Skin of body (tissue), 3 donors: ENCODE results near the gene CKMT1B. TPM values are rescaled to one million over a fixed set of nuclear protein-coding genes. Genes with fewer than 3 reads are reported as not detected.
"Not testable (repeated sequence)": the region's sequence is repeated elsewhere in the genome, so short reads cannot be mapped to it uniquely, and the experiment has no call there.

Experiments
- DNase-seq: peaks from one replicate; lab custom pipeline; 2025; lab: John Stamatoyannopoulos, UW
- small RNA-seq: library from RNA; depleted of rRNA; stranded (forward); fragments of <200 nt; gene quantifications from one replicate; pipeline ENCODE3, GENCODE V24; 2014; ENCODE audit warnings: low replicate concordance
- total RNA-seq: library from RNA; depleted of rRNA; stranded (reverse); fragments of >200 nt; gene quantifications from one replicate; pipeline ENCODE4 v1.2.3, GENCODE V29; 2014

CKMT1B gene
- total RNA-seq, 1 donor from 2014 or later = 3.9 TPM

DNA sequence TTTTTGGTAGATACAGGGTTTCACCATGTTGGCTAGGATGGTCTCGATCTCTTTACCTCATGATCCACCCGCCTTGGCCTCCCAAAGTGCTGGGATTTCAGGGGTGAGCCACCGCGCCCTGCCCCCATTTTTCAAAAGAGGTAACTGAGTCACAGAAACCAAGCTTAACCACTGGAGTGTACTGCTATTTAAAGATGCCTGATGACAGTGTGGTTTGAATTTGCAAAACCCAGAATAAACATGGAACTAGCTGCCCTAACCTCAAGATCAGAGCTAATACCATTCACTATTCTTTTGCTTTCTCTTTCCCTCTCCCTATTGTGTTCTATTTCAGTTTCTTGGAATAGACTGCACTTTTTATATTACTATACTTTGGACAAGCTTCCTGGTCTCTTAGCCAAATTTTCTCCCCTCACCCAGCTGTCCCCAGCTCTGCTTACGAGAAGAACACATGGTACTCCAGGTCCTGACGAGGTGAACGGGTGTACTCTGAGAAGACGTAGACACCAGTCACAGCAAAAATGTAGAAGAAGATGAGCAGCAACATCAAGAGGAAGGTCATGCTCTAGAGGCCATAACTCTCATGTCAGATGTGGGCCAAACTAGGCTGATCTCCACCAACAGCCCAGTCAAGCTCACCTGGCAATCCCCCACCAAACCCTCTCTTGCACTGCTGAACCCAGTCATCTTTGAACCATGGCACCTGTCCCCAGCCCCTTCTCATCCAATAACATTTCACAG, 44.8 kb downstream of the CKMT1B start:
- DNase-seq = not testable (repeated sequence)

Small RNAs within 50 kb of the gene (small RNA-seq; reads per million reads assigned to genes)
- gene PDIA3P2 = not detected
- not detected for gene RNU6-554P
- not detected for gene RNU6-610P

Other genes starting within 250 kb of the CKMT1B start
- 19.8 TPM for gene ZSCAN29, start 223.0 kb upstream of the CKMT1B start, total RNA-seq
- 14.1 TPM for gene TUBGCP4, start 222.9 kb upstream of the CKMT1B start, total RNA-seq
- gene TP53BP1, start 100.9 kb upstream of the CKMT1B start, total RNA-seq = 62.9 TPM
- 14.3 TPM for gene MAP1A, start 76.4 kb upstream of the CKMT1B start, total RNA-seq
- 29.7 TPM for gene PPIP5K1, start 3.8 kb upstream of the CKMT1B start, total RNA-seq
- 0.59 TPM for gene STRC, start 24.8 kb downstream of the CKMT1B start, total RNA-seq
- 1.8 TPM for gene CATSPER2, start 54.8 kb downstream of the CKMT1B start, total RNA-seq
- gene CKMT1A, start 99.8 kb downstream of the CKMT1B start, total RNA-seq = 7.1 TPM
- 88.7 TPM for gene PDIA3, start 152.4 kb downstream of the CKMT1B start, total RNA-seq
- 14.2 TPM for gene ELL3, start 182.9 kb downstream of the CKMT1B start, total RNA-seq
- gene SERF2, start 198.3 kb downstream of the CKMT1B start, total RNA-seq = 196 TPM
- gene SERINC4, start 206.2 kb downstream of the CKMT1B start, total RNA-seq = 0.10 TPM
- gene HYPK, start 206.6 kb downstream of the CKMT1B start, total RNA-seq = 14.4 TPM
- gene MFAP1, start 230.7 kb downstream of the CKMT1B start, total RNA-seq = 20.3 TPM
- 8.7 TPM for gene WDR76, start 233.0 kb downstream of the CKMT1B start, total RNA-seq